Trophoblast cell (in vitro differentiated cells and primary cell): Measurements from ENCODE around the gene ENTREP3.

ENCODE experiments used
- DNase-seq, 2 donors: peaks; one replicate each; pipeline ENCODE4 v3.0.0-alpha.2; 2016
- H2AFZ ChIP-seq: 2 replicates; pipeline ENCODE4 v1.6.1; 2013; ENCODE audit warnings: low read length, moderate library complexity, mild to moderate bottlenecking; ENCODE audit not compliant: insufficient read depth, poor library complexity
- H2AK5ac ChIP-seq: 2 replicates; pipeline ENCODE4 v1.6.1; 2013; ENCODE audit warnings: mild to moderate bottlenecking, low read length
- H2BK120ac ChIP-seq: 2 replicates; pipeline ENCODE4 v1.6.1; 2013; ENCODE audit warnings: low read length, mild to moderate bottlenecking, moderate library complexity; ENCODE audit not compliant: insufficient read depth, poor library complexity
- H2BK12ac ChIP-seq: 2 replicates; pipeline ENCODE4 v1.6.1; 2013; ENCODE audit warnings: mild to moderate bottlenecking, low read length, moderate library complexity
- H2BK5ac ChIP-seq: 2 replicates; pipeline ENCODE4 v1.6.1; 2013; ENCODE audit warnings: low read length, low read depth, moderate library complexity, mild to moderate bottlenecking; ENCODE audit not compliant: poor library complexity
- H3K14ac ChIP-seq: 2 replicates; pipeline ENCODE4 v1.6.1; 2013; ENCODE audit warnings: mild to moderate bottlenecking, low read length
- H3K18ac ChIP-seq: 2 replicates; pipeline ENCODE4 v1.6.1; 2013; ENCODE audit warnings: mild to moderate bottlenecking, low read length
- H3K23ac ChIP-seq: 2 replicates; pipeline ENCODE4 v1.6.1; 2013; ENCODE audit warnings: low read length
- H3K27ac ChIP-seq: 2 replicates; pipeline ENCODE4 v1.5.1; 2013; ENCODE audit warnings: low read depth, mild to moderate bottlenecking, inconsistent platforms, low read length, moderate library complexity
- H3K27me3 ChIP-seq: 2 replicates; pipeline ENCODE4 v1.6.1; 2013; ENCODE audit warnings: inconsistent platforms, mild to moderate bottlenecking, low read length, moderate library complexity; ENCODE audit not compliant: insufficient read depth
- H3K36me3 ChIP-seq, 2 experiments: 1 replicate in 1 of 2; 2 replicates in 1 of 2; pipeline ENCODE4 v1.6.1; 2013; ENCODE audit warnings: low read length in 2 of 2, mild to moderate bottlenecking in 2 of 2, moderate library complexity in 1 of 2; ENCODE audit not compliant: insufficient read depth in 2 of 2, control insufficient read depth in 1 of 2
- H3K4ac ChIP-seq: 2 replicates; pipeline ENCODE4 v1.6.1; 2013; ENCODE audit warnings: low read depth, mild to moderate bottlenecking, low read length, moderate library complexity
- H3K4me1 ChIP-seq, 2 experiments: 1 replicate in 1 of 2; 2 replicates in 1 of 2; pipeline ENCODE4 v1.6.1; 2013; ENCODE audit warnings: low read length in 2 of 2, mild to moderate bottlenecking in 2 of 2, moderate library complexity in 1 of 2; ENCODE audit not compliant: insufficient read depth in 2 of 2, control insufficient read depth in 1 of 2
- H3K4me2 ChIP-seq: 2 replicates; pipeline ENCODE4 v1.6.1; 2013; ENCODE audit warnings: inconsistent platforms, mild to moderate bottlenecking, low read length, moderate library complexity
- H3K4me3 ChIP-seq: 2 replicates; pipeline ENCODE4 v1.5.1; 2013; ENCODE audit warnings: mild to moderate bottlenecking, low read depth, low read length, inconsistent platforms
- H3K79me1 ChIP-seq: one replicate; pipeline ENCODE4 v1.6.1; 2013; ENCODE audit warnings: low read length
- H3K79me2 ChIP-seq: 2 replicates; pipeline ENCODE4 v1.6.1; 2013; ENCODE audit warnings: low read length, mild to moderate bottlenecking; ENCODE audit not compliant: control insufficient read depth, insufficient read depth, poor library complexity
- H3K9ac ChIP-seq: 2 replicates; pipeline ENCODE4 v1.6.1; 2013; ENCODE audit warnings: mild to moderate bottlenecking, low read length
- H3K9me3 ChIP-seq: 2 replicates; pipeline ENCODE4 v1.6.1; 2013; ENCODE audit warnings: low read depth, mild to moderate bottlenecking, control low read depth, inconsistent platforms, low read length; ENCODE audit not compliant: insufficient read depth
- H4K12ac ChIP-seq: 2 replicates; pipeline ENCODE4 v1.6.1; 2013; ENCODE audit warnings: low read depth, mild to moderate bottlenecking, low read length, moderate library complexity
- H4K8ac ChIP-seq: 2 replicates; pipeline ENCODE4 v1.6.1; 2013; ENCODE audit warnings: low read depth, mild to moderate bottlenecking, low read length, moderate library complexity
- H4K91ac ChIP-seq: one replicate; pipeline ENCODE4 v1.6.1; 2013; ENCODE audit warnings: low read depth, mild to moderate bottlenecking, low read length, moderate library complexity
- WGBS: extraction: QIAGEN DNeasy Blood & Tissue Kit; methylation state at CpG from one replicate; pipeline ENCODE4 v1.1.7; 2013; ENCODE audit warnings: missing lambda C conversion rate; ENCODE audit not compliant: insufficient read length, insufficient coverage; ENCODE audit errors: extremely low coverage; 5-methylcytosine and 5-hydroxymethylcytosine counted together

Gene ENTREP3

DNA sequence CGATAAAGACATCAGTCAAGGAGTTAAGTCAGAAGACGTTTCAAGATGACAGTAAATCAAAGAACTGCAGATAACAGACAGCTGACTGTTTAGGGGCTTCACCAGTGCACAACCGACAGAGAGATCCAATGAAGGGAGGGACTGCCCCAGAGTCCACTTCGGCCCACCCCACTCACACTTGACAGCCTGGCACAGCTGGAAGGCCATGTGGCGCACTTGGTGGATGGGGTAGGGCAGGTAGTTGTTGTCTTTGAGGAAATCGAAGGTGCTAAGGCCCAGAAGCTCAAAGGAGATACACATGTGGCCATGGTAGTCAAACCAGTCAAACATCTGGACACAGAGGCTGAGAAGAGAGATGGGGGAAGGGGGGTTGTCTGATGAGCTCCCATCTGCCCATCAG, 11.3 kb upstream of the ENTREP3 start:
- no peaks in the 10 kb centered on the region for H3K27me3 ChIP-seq
- DNase-seq = no peak

DNA sequence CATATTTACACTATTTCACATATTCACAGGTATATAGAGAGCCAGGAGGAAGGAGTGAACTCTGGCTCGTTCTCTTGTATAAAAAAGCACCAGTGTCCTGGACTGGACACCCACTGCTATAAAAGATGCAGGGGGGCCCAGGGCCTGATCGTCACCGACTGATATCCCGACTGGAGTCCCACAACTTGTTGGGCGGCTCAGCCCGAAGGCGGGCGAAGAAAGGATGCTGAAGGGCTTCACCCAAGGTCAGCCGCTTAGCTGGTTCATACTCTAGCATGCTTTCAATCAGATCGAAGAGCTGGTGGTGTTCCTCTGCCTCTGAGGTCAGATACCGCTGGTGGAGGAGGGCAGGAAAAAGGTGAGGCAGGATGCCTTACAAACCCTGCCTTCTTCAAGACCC, 7.8 kb upstream of the ENTREP3 start:
- Histone ChIP-seq H2AFZ (no peak overlapping the region), H4K91ac (no peak overlapping the region), H3K4ac (no peak overlapping the region), H3K79me1 (peaks cover 5% of the 10 kb centered on the region), H3K4me3 (no peak overlapping the region), H2BK5ac (no peak overlapping the region), H3K36me3 (peaks cover 40 to 52% of the 10 kb centered on the region in 2 experiments), H3K4me2 (no peak overlapping the region), H3K14ac (no peak overlapping the region), H3K27ac (no peak overlapping the region), H2AK5ac (no peak overlapping the region), H3K4me1 (peaks cover 5 to 9% of the 10 kb centered on the region in 2 experiments), H3K9ac (no peak overlapping the region), H3K9me3 (no peaks in the 10 kb centered on the region), H2BK12ac (no peak overlapping the region), H3K79me2 (peaks cover 7% of the 10 kb centered on the region), H3K18ac (no peak overlapping the region), H4K8ac (peak overlapping the region; percentile 49), H3K27me3 (no peaks in the 10 kb centered on the region), H2BK120ac (no peak overlapping the region), H4K12ac (no peak overlapping the region), H3K23ac (no peak overlapping the region)
- WGBS = no CpG with 5 or more reads among the region's 11 CpGs
- DNase-seq = no peak

More for the DNA sequence above, 11.3 kb upstream of the ENTREP3 start:
- Histone ChIP-seq H4K12ac (no peak overlapping the region), H3K18ac (no peak overlapping the region), H3K14ac (no peak overlapping the region), H3K79me1 (peaks cover 5% of the 10 kb centered on the region), H4K91ac (no peak overlapping the region), H2AFZ (no peak overlapping the region), H3K9me3 (no peaks in the 10 kb centered on the region), H3K4me1 (peaks cover 1 to 2% of the 10 kb centered on the region in 2 experiments), H3K36me3 (peaks cover 51 to 71% of the 10 kb centered on the region in 2 experiments), H3K9ac (no peak overlapping the region), H2AK5ac (no peak overlapping the region), H3K4ac (no peak overlapping the region), H3K4me2 (no peak overlapping the region), H2BK5ac (no peak overlapping the region), H3K4me3 (no peak overlapping the region), H2BK120ac (no peak overlapping the region), H4K8ac (no peak overlapping the region), H3K23ac (no peak overlapping the region), H2BK12ac (no peak overlapping the region), H3K79me2 (peaks cover 5% of the 10 kb centered on the region), H3K27ac (no peak overlapping the region)
- WGBS = no CpG with 5 or more reads among the region's 6 CpGs

DNA sequence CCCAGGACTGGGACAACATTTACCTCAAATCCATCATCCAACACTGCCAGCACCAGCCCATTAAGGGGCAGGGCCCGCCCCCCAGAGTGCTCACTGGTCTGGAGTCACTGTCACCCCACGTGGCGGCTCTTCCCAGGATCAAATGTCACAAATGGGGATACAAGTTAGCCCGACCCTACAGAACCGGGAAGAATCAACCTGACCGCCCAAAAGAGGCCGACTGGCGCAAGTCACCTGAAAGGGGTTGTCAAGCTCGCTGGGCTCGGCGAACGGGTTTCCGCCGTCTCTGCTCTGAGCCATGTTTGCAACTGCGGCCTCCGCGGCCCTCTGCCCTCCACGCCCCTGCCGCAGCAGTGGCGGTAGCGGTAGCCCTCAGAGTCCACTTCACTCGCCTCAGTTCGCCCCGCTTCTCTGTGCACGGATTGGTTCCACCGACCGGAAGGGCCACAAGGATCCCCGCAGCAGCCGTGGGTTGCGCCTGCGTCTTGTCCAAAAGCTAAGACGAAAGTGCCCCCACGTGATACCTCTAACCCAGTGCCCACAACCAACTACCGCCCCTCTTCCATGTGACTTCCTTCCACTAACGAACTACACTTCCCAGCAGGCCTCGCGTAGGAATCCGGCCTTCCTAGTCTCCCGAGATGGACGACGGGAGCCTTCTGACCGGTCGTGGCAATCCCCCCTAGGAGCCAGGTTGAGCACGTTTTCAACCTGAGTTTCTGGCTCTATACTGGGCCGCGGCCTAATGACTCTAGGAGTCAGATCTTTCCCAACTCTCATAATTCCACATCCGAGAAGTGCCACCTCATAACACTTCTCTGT, 6.8 kb upstream of the ENTREP3 start, which contains the start of gene SCAMP3:
TSS of gene SCAMP3 (minus strand) at position 509 of the 822 bp plus-strand sequence. CDS start at position 300, 209 bp downstream.
- H3K4ac ChIP-seq = peak within 1 kb of the TSS; percentile 76
- peak within 1 kb of the TSS; percentile 80 for H3K4me3 ChIP-seq
- no peak within 1 kb of the TSS for H2BK12ac ChIP-seq
- no peaks in the 10 kb centered on the region for H3K9me3 ChIP-seq
- peaks cover 5 to 9% of the 10 kb centered on the region in 2 experiments for H3K4me1 ChIP-seq
- peak within 1 kb of the TSS; percentile 78 for H4K8ac ChIP-seq
- peaks cover 7% of the 10 kb centered on the region for H3K79me2 ChIP-seq
- H3K27me3 ChIP-seq = no peaks in the 10 kb centered on the region
- H3K18ac ChIP-seq = peak within 1 kb of the TSS; percentile 33
- H3K4me2 ChIP-seq = peak within 1 kb of the TSS; percentile 86
- H3K9ac ChIP-seq = peak within 1 kb of the TSS; percentile 80
- H3K36me3 ChIP-seq = peaks cover 38 to 48% of the 10 kb centered on the region in 2 experiments
- H3K14ac ChIP-seq = peak within 1 kb of the TSS; percentile 47
- H4K91ac ChIP-seq = peak within 1 kb of the TSS; percentile 58
- peak within 1 kb of the TSS; percentile 66 for H2BK5ac ChIP-seq
- no CpG with 5 or more reads among the region's 47 CpGs for WGBS
- peak within 1 kb of the TSS; percentile 65 for H2AFZ ChIP-seq
- H3K79me1 ChIP-seq = peaks cover 5% of the 10 kb centered on the region
- peak within 1 kb of the TSS; percentile 29 for H2BK120ac ChIP-seq
- peak within 1 kb of the TSS; percentile 77 for H2AK5ac ChIP-seq
- no peak within 1 kb of the TSS for H3K23ac ChIP-seq
- peak within 1 kb of the TSS; percentile 70 for H3K27ac ChIP-seq
- peak; percentile 97 for DNase-seq
- H4K12ac ChIP-seq = peak within 1 kb of the TSS; percentile 65

DNA sequence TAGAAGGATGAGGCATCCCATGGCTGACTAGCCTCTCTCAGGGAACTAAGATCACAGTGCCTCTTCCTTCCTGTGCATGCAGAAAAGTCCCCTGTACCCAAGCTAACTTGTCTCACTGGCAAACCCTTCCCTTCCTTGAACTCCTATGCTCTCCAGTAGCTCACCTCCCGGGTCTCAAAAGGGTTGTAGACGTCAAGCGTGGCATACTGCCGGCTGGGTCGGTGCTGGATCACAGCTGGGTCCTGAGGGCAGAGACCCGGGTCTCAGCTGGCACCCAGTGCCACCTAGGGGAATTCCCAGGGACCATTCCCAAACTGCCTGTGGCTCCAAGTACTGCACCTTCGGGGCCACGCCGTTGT, 6.2 kb upstream of the ENTREP3 start:
- peak overlapping the region; percentile 80 for H3K9ac ChIP-seq
- peak overlapping the region; percentile 86 for H3K4me2 ChIP-seq
- peak overlapping the region; percentile 72 for H4K8ac ChIP-seq
- H4K12ac ChIP-seq = peak overlapping the region; percentile 65
- H3K27me3 ChIP-seq = no peaks in the 10 kb centered on the region
- H2BK5ac ChIP-seq = no peak overlapping the region
- no peak overlapping the region for H2BK12ac ChIP-seq
- peak overlapping the region; percentile 58 for H4K91ac ChIP-seq
- no peak for DNase-seq
- no peak overlapping the region for H3K23ac ChIP-seq
- H2AK5ac ChIP-seq = peak overlapping the region; percentile 31
- H3K4ac ChIP-seq = peak overlapping the region; percentile 76
- peak overlapping the region; percentile 65 for H2AFZ ChIP-seq
- peaks cover 5% of the 10 kb centered on the region for H3K79me1 ChIP-seq
- peaks cover 35 to 48% of the 10 kb centered on the region in 2 experiments for H3K36me3 ChIP-seq
- peak overlapping the region; percentile 33 for H3K18ac ChIP-seq
- H3K79me2 ChIP-seq = peaks cover 7% of the 10 kb centered on the region
- no peak overlapping the region for H3K27ac ChIP-seq
- WGBS = no CpG with 5 or more reads among the region's 9 CpGs
- H3K9me3 ChIP-seq = no peaks in the 10 kb centered on the region
- peak overlapping the region; percentile 29 for H2BK120ac ChIP-seq
- peaks cover 5 to 9% of the 10 kb centered on the region in 2 experiments for H3K4me1 ChIP-seq
- peak overlapping the region; percentile 80 for H3K4me3 ChIP-seq
- peak overlapping the region; percentile 47 for H3K14ac ChIP-seq
